ENCODE results near the gene ARHGEF40.

ARHGEF40 gene

GRCh38 chr14:21087294-21088091 lies 17.4 kb downstream of the ARHGEF40 start:
- H3K9ac ChIP-seq (ENCODE audit: low read length), result no peak overlapping the region
- H3K9me3 ChIP-seq (ENCODE audit: control insufficient read depth, insufficient read depth, low read depth, low read length), result no peaks in the 10 kb centered on the region
- H3K4me3 ChIP-seq (ENCODE audit: low read depth, low read length), result no peak overlapping the region
- no peaks in the 10 kb centered on the region for H3K27me3 ChIP-seq (ENCODE audit: control insufficient read depth, insufficient read depth, low read length)
- no peaks in the 10 kb centered on the region for H3K4me1 ChIP-seq (ENCODE audit: control insufficient read depth, insufficient read depth, low read length)
- peaks cover 77% of the 10 kb centered on the region for H3K36me3 ChIP-seq (ENCODE audit: control insufficient read depth, insufficient read depth, low read length)
- no peak overlapping the region for H3K27ac ChIP-seq (ENCODE audit: low read depth, low read length)

- Histone ChIP-seq H3K9me3 (ENCODE audit: control insufficient read depth, insufficient read depth, low read depth, low read length) (no peaks in the 10 kb centered on the region), H3K9ac (ENCODE audit: low read length) (no peak overlapping the region), H3K4me3 (ENCODE audit: low read depth, low read length) (no peak overlapping the region), H3K36me3 (ENCODE audit: control insufficient read depth, insufficient read depth, low read length) (peaks cover 77% of the 10 kb centered on the region), H3K4me1 (ENCODE audit: control insufficient read depth, insufficient read depth, low read length) (peaks cover 11% of the 10 kb centered on the region), H3K27ac (ENCODE audit: low read depth, low read length) (no peak overlapping the region), H3K27me3 (ENCODE audit: control insufficient read depth, insufficient read depth, low read length) (no peaks in the 10 kb centered on the region)
Measured at GRCh38 chr14:21088687-21089086, 18.6 kb downstream of the ARHGEF40 start.

- H3K36me3 ChIP-seq (ENCODE audit: control insufficient read depth, insufficient read depth, low read length), result peaks cover 72% of the 10 kb centered on the region
- no peaks in the 10 kb centered on the region for H3K27me3 ChIP-seq (ENCODE audit: control insufficient read depth, insufficient read depth, low read length)
- no peak overlapping the region for H3K9ac ChIP-seq (ENCODE audit: low read length)
- H3K4me1 ChIP-seq (ENCODE audit: control insufficient read depth, insufficient read depth, low read length), result peaks cover 15% of the 10 kb centered on the region
- H3K4me3 ChIP-seq (ENCODE audit: low read depth, low read length), result no peak overlapping the region
- no peaks in the 10 kb centered on the region for H3K9me3 ChIP-seq (ENCODE audit: control insufficient read depth, insufficient read depth, low read depth, low read length)
- H3K27ac ChIP-seq (ENCODE audit: low read depth, low read length), result no peak overlapping the region
Measured at GRCh38 chr14:21089271-21089670, 19.2 kb downstream of the ARHGEF40 start.

- H3K27me3 ChIP-seq (ENCODE audit: control insufficient read depth, insufficient read depth, low read length), result no peaks in the 10 kb centered on the region
- no peak overlapping the region for H3K27ac ChIP-seq (ENCODE audit: low read depth, low read length)
- peaks cover 16% of the 10 kb centered on the region for H3K4me1 ChIP-seq (ENCODE audit: control insufficient read depth, insufficient read depth, low read length)
- H3K9me3 ChIP-seq (ENCODE audit: control insufficient read depth, insufficient read depth, low read depth, low read length), result no peaks in the 10 kb centered on the region
- H3K4me3 ChIP-seq (ENCODE audit: low read depth, low read length), result no peak overlapping the region
- H3K9ac ChIP-seq (ENCODE audit: low read length), result no peak overlapping the region
- H3K36me3 ChIP-seq (ENCODE audit: control insufficient read depth, insufficient read depth, low read length), result peaks cover 66% of the 10 kb centered on the region
Measured at GRCh38 chr14:21089877-21090193, 19.7 kb downstream of the ARHGEF40 start.

- H3K9me3 ChIP-seq (ENCODE audit: control insufficient read depth, insufficient read depth, low read depth, low read length), result no peaks in the 10 kb centered on the region
- H3K36me3 ChIP-seq (ENCODE audit: control insufficient read depth, insufficient read depth, low read length), result peaks cover 61% of the 10 kb centered on the region
- no peaks in the 10 kb centered on the region for H3K27me3 ChIP-seq (ENCODE audit: control insufficient read depth, insufficient read depth, low read length)
- peaks cover 22% of the 10 kb centered on the region for H3K4me1 ChIP-seq (ENCODE audit: control insufficient read depth, insufficient read depth, low read length)
- no peak overlapping the region for H3K9ac ChIP-seq (ENCODE audit: low read length)
- no peak overlapping the region for H3K27ac ChIP-seq (ENCODE audit: low read depth, low read length)
- H3K4me3 ChIP-seq (ENCODE audit: low read depth, low read length), result no peak overlapping the region
Measured at GRCh38 chr14:21090194-21090939, 20.3 kb downstream of the ARHGEF40 start.

GRCh38 chr14:21090940-21091663 lies 21.0 kb downstream of the ARHGEF40 start:
- Histone ChIP-seq H3K4me1 (ENCODE audit: control insufficient read depth, insufficient read depth, low read length) (peaks cover 27% of the 10 kb centered on the region), H3K27ac (ENCODE audit: low read depth, low read length) (no peak overlapping the region), H3K4me3 (ENCODE audit: low read depth, low read length) (no peak overlapping the region), H3K9ac (ENCODE audit: low read length) (no peak overlapping the region), H3K36me3 (ENCODE audit: control insufficient read depth, insufficient read depth, low read length) (peaks cover 53% of the 10 kb centered on the region), H3K9me3 (ENCODE audit: control insufficient read depth, insufficient read depth, low read depth, low read length) (no peaks in the 10 kb centered on the region), H3K27me3 (ENCODE audit: control insufficient read depth, insufficient read depth, low read length) (no peaks in the 10 kb centered on the region)

- no peak overlapping the region for H3K9ac ChIP-seq (ENCODE audit: low read length)
- no peaks in the 10 kb centered on the region for H3K27me3 ChIP-seq (ENCODE audit: control insufficient read depth, insufficient read depth, low read length)
- H3K9me3 ChIP-seq (ENCODE audit: control insufficient read depth, insufficient read depth, low read depth, low read length), result no peaks in the 10 kb centered on the region
- H3K4me3 ChIP-seq (ENCODE audit: low read depth, low read length), result no peak overlapping the region
- peaks cover 47% of the 10 kb centered on the region for H3K36me3 ChIP-seq (ENCODE audit: control insufficient read depth, insufficient read depth, low read length)
- peaks cover 34% of the 10 kb centered on the region for H3K4me1 ChIP-seq (ENCODE audit: control insufficient read depth, insufficient read depth, low read length)
- H3K27ac ChIP-seq (ENCODE audit: low read depth, low read length), result no peak overlapping the region
Measured at GRCh38 chr14:21091821-21092272, 21.7 kb downstream of the ARHGEF40 start.

GRCh38 chr14:21092273-21093011 lies 22.3 kb downstream of the ARHGEF40 start:
- 0 out of 2 replicates have a peak overlapping the region, but pooled peaks have one; percentile 7 for H3K4me3 ChIP-seq (ENCODE audit: low read depth, low read length)
- H3K4me1 ChIP-seq (ENCODE audit: control insufficient read depth, insufficient read depth, low read length), result peaks cover 39% of the 10 kb centered on the region
- H3K9ac ChIP-seq (ENCODE audit: low read length), result no peak overlapping the region
- no peaks in the 10 kb centered on the region for H3K27me3 ChIP-seq (ENCODE audit: control insufficient read depth, insufficient read depth, low read length)
- no peaks in the 10 kb centered on the region for H3K9me3 ChIP-seq (ENCODE audit: control insufficient read depth, insufficient read depth, low read depth, low read length)
- H3K27ac ChIP-seq (ENCODE audit: low read depth, low read length), result no peak overlapping the region
- H3K36me3 ChIP-seq (ENCODE audit: control insufficient read depth, insufficient read depth, low read length), result peaks cover 45% of the 10 kb centered on the region

- peaks cover 39% of the 10 kb centered on the region for H3K4me1 ChIP-seq (ENCODE audit: control insufficient read depth, insufficient read depth, low read length)
- no peak overlapping the region for H3K27ac ChIP-seq (ENCODE audit: low read depth, low read length)
- H3K9ac ChIP-seq (ENCODE audit: low read length), result no peak overlapping the region
- peaks cover 44% of the 10 kb centered on the region for H3K36me3 ChIP-seq (ENCODE audit: control insufficient read depth, insufficient read depth, low read length)
- H3K4me3 ChIP-seq (ENCODE audit: low read depth, low read length), result peak overlapping the region; percentile 48; the same call in 1 of the 2 replicates
- H3K9me3 ChIP-seq (ENCODE audit: control insufficient read depth, insufficient read depth, low read depth, low read length), result no peaks in the 10 kb centered on the region
- no peaks in the 10 kb centered on the region for H3K27me3 ChIP-seq (ENCODE audit: control insufficient read depth, insufficient read depth, low read length)
Measured at GRCh38 chr14:21093018-21093417, 22.9 kb downstream of the ARHGEF40 start.

- Histone ChIP-seq H3K9me3 (ENCODE audit: control insufficient read depth, insufficient read depth, low read depth, low read length) (no peaks in the 10 kb centered on the region), H3K4me1 (ENCODE audit: control insufficient read depth, insufficient read depth, low read length) (peaks cover 41% of the 10 kb centered on the region), H3K27ac (ENCODE audit: low read depth, low read length) (no peak overlapping the region), H3K4me3 (ENCODE audit: low read depth, low read length) (peak overlapping the region; percentile 48), H3K27me3 (ENCODE audit: control insufficient read depth, insufficient read depth, low read length) (no peaks in the 10 kb centered on the region), H3K9ac (ENCODE audit: low read length) (no peak overlapping the region), H3K36me3 (ENCODE audit: control insufficient read depth, insufficient read depth, low read length) (peaks cover 36% of the 10 kb centered on the region)
Measured at GRCh38 chr14:21093769-21094681, 23.9 kb downstream of the ARHGEF40 start.
